MV-4-11 (cell line): ENCODE measurements around the gene FAM193A.
"Not testable (repeated sequence)": the region's sequence is repeated elsewhere in the genome, so short reads cannot be mapped to it uniquely, and the experiment has no call there.

Experiments used
- DNase-seq: peaks from one replicate; lab custom pipeline; 2025; lab: John Stamatoyannopoulos, UW

Gene FAM193A

DNA sequence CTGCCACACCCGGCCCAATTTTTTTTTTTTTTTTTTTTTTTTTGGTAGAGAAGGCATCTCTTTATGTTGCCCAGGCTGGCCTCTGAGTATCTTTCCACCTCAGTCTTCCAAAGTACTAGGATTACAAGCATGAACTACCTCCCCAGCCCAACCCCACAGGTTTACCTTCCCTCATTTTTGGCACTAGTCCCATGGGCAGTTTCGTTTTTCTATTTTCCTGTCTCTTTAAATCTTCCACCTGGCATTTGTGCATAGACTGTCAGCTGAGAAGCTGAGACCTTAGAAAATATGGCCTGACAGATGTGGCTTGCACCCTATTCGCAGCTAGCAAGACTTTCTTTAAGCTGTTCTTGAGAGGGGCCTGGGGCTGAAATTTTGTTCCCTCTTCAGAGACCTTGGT lies 191.8 kb downstream of the FAM193A start:
- no peak for DNase-seq

- no peak for DNase-seq
These were observed 192.5 kb downstream of the FAM193A start for GRCh38 chr4:2728806-2729532.

DNA sequence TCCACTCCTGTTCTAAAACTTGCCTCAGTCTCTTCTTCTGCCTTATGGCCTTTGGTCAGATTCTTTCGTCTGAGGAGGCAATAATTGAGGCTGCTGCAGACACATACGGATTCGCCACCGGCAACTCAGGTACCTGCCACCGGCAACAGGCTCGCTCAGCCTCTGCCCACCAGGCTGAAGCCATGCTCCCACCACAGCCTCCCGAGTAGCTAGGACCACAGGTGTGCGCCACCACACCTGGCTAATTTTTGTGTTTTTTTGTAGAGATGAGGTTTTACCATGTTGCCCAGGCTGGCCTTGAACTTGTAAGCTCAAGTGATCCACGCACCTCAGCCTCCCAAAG lies 193.1 kb downstream of the FAM193A start:
- no peak for DNase-seq

DNA sequence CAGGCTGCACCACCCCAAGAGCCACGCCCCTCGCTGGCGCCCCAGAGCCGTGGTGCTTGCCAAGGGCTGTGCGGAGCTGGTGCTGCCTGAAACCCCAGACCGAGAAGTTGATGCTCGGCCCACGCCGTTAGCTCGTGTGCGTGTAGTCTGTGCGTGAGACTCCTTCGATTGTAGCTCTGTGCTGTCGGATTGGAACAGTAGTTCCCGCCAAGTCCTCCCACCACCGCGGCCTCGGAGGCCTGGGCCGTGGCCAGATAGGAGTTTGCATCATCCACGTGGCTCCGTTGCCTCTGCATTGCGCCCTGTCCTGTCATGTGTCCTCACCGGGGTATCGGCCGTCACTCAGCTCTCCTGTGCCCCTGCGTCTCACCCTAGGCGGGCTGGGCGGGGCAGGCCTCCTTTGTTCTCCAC lies 195.5 kb downstream of the FAM193A start:
- DNase-seq: no peak

DNA sequence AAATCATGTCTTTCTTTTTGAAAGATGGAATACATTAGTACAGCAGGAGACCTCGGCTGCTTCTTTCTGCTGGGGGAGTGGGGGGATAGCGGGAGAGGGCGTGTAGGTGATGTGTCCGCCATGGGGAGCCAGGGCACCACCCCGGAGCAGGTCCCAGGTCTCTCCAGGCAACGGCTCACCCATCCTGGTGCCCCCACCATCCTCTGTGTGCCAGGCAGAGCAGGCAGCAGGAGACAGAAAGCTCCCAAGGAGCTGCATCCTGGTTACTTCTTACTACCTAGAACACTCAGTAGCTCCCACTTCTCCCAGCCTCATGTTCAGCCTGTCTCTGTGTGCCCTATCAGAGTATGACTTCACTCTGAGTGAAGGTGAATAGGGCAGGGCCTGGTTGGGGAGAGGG lies 196.1 kb downstream of the FAM193A start:
- no peak for DNase-seq

GRCh38 chr4:2733001-2733843 lies 196.8 kb downstream of the FAM193A start:
- no peak for DNase-seq

- no peak for DNase-seq
These were observed 197.6 kb downstream of the FAM193A start for GRCh38 chr4:2733844-2734574.

GRCh38 chr4:2734612-2735011 lies 198.2 kb downstream of the FAM193A start:
- DNase-seq: peak; percentile 53

GRCh38 chr4:2735869-2736268 lies 199.4 kb downstream of the FAM193A start:
- DNase-seq: no peak

GRCh38 chr4:2738296-2738695 lies 201.8 kb downstream of the FAM193A start:
- DNase-seq: not testable (repeated sequence)

DNA sequence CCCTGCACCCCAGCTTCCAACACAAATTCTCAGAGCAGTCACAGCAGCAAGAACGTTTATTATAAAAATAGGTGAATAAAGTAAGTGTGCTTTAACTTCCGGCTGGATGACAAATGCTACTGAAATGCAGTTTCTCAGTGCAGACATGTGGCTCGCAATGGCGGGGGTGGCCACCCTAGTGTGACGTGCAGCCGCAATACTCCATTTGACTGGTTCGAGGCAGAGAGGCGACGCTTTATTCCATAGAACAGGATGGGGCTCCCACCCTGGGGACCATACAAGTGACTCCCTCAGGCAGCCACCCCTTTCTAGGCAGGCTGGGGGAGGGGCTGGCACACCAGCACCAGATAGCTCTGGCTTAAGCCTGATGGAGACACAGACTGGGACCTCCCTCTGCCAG lies 205.2 kb downstream of the FAM193A start:
- DNase-seq: no peak

DNA sequence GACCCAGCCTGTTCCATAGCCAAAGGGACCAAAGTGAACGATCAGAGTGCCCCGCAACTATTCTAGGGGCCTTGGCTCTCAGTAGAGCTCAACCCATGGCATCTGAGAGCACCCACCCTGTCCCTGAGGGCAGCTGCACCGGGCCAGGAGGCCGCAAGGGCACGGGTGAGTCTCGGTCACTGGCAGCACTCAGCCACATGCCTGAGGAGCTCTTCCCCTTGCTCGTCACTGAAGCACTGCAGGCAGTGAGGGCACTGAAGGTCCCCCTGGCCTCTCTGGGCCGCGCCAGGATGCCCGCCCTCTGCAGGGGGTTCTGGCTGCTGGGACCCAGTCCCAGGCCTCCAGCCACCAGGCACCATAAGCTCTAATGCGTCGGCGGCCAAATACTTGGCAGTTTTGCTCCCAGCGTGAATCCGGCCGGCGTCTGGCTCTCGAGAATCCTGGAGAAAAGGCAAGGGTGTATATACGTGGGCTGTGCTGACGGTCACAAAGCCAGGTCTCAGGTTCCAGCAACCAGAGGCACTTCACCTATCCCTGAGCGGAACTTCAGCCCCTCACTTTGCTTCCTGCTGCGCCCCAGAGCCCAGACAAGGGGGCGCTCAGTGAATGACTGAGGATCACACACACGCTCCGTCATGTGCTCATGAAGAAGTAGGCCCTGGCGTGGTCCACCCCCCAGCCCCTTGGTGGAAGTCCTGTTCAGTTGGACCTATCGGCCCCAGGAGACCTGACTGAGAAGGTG lies 205.8 kb downstream of the FAM193A start:
- no peak for DNase-seq

DNA sequence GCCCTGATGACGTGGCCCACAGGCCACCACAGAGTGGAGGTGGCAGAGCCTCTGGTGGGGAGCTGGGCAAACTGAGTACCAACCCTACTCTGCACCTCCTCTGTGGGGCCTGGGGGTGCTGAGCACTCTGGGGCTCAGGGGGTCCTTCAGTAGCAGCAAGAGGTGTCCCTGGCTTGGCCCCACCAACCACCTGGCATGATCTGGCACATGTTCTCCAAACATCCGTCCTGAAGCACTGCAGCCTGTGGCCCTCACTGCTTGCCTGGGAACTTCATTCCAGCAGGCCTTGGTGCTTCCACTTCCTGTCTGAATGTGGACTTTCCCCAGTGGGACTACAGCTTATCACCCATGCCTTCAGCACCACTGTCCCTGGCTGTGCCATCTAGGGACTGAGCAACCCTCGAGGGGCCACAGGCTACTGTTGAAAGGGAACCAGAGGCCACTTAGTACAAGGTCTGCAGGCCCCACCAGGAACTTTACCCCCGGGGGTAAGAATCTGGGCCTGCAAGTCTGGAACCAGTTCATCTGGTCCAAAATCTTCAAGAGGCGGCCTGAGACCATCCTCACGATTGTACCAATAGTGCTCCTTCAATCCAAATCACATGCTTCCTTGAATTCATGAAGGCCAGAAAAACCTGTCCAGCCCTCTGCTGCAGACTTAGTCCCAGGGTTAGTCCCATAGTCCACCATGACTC lies 206.5 kb downstream of the FAM193A start:
- no peak for DNase-seq

DNA sequence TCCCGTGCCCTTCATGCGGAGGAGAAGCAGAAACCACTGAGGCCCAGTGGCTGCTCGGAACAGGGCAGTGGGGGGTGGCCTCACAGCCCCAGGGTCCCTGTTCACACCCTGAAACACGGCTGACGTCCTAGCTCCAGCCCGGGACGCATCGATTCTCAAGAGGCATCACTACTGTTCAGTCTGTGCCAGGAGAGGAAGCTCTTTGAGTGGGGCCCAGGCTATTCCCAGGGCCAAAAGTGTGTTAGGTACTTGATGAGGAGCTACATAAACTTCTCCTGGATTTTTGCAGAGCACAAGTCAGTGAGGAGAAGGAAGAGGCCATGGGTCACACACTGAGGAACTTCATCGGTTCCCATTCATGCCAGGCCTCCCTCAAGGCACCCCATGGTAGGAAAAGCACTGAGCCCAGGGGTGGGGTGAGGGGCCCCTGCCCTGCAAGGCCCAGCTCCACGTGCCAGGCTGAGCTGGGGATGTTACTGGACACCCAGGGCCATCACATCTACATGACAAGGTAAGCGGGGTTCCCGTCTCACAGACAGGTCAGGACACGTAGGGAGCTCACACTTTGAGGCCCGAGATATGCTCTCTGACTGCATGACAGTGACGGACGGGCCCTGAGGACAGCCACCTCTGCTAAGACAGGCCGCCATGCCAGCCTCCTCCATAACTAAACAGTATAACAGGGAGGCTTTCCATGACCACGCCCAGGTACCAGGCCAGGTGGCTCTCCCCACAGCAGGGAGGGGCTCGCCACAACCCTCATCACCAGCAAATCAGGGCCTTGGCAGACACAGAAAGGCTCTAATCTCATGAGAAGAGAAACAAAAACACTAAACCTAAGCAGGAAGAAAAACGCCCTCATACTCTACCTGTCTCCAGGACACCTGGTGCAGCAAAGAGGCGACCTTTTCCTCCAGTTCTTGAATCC lies 207.3 kb downstream of the FAM193A start:
- DNase-seq: no peak

DNA sequence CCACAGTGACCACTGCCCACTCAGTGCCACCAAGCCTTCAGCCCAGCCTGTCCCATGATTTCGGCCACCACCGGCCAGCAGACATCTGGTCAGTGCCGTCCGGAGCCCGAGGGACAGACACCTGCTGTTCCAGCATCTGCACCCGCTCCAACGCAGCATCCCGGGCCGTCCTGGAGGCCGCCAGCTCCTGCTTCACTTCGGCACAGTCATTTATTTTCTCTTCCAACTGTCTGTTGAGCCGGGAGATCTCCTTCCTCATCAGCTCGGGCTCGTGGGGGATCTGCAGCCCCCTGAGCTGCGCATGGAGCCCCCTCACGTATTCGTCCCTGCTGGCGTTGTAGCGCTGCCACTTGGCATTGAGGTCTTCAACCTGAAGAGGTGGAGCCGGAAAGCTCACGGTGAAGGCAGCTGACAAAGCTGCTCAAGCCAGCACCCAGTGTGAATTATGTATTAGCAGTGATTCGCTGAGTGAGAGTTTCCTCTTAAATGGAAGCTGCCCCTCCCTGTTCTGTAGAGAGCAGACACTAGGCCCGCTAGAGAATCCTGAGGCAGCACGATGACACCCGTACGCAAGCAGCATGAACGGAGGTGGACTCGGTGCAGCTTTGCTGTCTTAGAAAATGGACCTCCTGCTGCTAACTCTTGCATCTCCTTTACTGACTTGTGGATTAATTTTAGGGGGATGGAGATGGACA lies 208.3 kb downstream of the FAM193A start:
- no peak for DNase-seq

GRCh38 chr4:2745516-2745915 lies 209.1 kb downstream of the FAM193A start:
- no peak for DNase-seq

DNA sequence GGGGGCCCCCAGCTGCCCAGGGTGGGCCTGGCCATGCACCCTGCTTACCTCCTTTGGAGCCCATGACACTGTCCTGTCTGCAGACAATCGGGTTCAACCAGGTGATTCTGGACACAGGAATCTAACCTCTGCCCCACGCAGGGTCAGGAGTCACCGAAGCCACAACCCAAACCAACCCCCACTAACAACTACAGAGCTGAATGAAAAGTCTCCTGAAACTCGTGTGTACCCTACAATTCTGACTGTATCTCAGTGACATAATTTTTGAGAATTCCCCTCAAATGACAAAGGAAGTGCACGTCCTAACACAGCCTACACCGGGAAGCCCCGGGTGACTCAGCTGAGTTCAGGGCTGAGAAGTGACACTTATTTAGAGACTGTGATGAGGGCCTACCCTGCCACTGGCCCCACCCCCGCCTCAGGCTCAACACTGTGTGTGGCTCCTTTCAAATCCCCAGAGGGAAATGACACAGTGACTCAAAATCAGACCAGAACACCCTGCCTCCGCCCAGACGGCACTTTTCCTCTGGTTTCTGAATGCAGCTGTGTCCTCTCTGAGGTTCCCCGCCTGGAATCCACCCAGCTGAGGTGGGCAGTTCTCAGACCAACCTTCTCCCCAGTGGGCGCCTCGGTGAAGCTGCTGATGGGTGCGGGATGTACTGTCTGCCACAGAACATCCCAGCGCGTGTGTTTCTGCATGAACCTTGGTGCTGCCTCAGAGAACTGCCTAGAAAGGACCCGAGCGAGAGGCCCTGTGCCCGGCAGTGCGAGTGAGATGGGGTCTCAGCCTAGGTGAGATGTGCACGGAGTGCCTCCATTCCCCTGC lies 209.7 kb downstream of the FAM193A start:
- DNase-seq: peak; percentile 93

DNA sequence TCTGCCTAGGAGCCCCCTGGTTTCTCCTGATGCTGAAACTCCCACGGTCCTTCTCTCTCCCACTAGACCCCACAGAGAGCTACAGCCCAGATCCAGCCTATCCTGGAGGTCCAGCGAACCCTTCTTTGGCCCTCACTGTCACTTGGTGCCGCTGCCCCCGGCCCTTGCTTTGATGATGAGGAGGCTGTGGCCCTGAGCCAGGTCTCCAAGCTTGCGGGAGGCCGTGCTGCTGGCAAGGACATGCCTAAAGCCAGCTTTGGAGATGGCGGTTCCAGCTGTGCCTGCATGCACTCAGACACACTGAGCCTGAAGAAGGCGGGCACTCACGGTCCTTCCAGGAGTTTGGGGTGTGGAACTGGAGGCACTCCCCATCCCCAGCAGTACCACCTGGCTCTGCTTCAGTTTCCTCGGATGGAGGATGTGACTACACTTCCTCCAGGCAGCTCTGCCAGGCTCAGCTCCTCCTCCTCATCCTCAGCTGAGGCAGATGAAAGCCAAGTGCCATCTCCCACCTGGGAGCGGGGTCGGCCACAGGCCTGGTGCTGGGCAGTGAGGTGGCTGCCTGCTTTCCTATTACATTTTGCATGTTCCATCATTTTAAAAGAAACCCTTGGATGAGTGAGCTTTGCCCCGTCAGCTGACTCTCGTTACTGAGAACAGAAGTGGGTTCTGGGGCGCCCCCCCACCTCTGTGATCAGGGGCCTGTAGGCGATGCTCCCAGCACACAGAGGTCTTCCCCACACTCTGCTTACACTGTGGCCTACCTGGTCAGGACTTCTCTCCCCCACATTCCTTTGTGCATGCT lies 210.6 kb downstream of the FAM193A start:
- DNase-seq: no peak
